Muscle of arm (tissue), 14 donors: ENCODE measurements around the gene MCF2. TPM values are rescaled to one million over a fixed set of nuclear protein-coding genes. Genes with fewer than 3 reads are reported as not detected.
"Not testable (repeated sequence)": the region's sequence is repeated elsewhere in the genome, so short reads cannot be mapped to it uniquely, and the experiment has no call there.

ENCODE experiments used
- DNase-seq: peaks from one replicate; pipeline ENCODE4 v3.0.0-alpha.2; 2013
- long read RNA-seq, 11 donors: transcript quantifications; one replicate each; lab custom pipeline, GENCODE V29; 2026
- polyA plus RNA-seq, 12 donors: library from polyadenylated mRNA; unstranded; fragments of 120-200 nt; gene quantifications; one replicate each; pipeline ENCODE4 v1.2.1, GENCODE V29; 2013; ENCODE audit not compliant: insufficient read length in 12 of 12

MCF2 gene
- polyA plus RNA-seq: under 1 TPM in 10 of 12 donors, not detected in 2; 0.14 to 0.43 (median 0.29) TPM
- long read RNA-seq, donor 1: 0 reads
- long read RNA-seq, donor 2: 0 reads
- long read RNA-seq, donor 3: 0 reads
- long read RNA-seq, donor 4: 0 reads
- long read RNA-seq, donor 5: 0 reads
- long read RNA-seq, donor 6: 0 reads
- long read RNA-seq, donor 7: 0 reads
- long read RNA-seq, donor 8: 0 reads
- long read RNA-seq, donor 9: 0 reads
- long read RNA-seq, donor 10: 0 reads
- long read RNA-seq, donor 11: 0 reads

- DNase-seq: no peak
Observed at GRCh38 chrX:139708067-139708466, at the start of gene MCF2. MCF2 (minus strand) TSS chrX:139708167; CDS start chrX:139651744, 56,423 bp downstream.

GRCh38 chrX:139751053-139751452 is 43.1 kb upstream of the MCF2 start:
- no peak for DNase-seq

GRCh38 chrX:139750390-139750789 is 42.4 kb upstream of the MCF2 start:
- DNase-seq: no peak

- no peak for DNase-seq
Observed at GRCh38 chrX:139739138-139739537, 31.2 kb upstream of the MCF2 start.

- no peak for DNase-seq
Observed at GRCh38 chrX:139738581-139738980, 30.6 kb upstream of the MCF2 start.

- no peak for DNase-seq
Observed at GRCh38 chrX:139736151-139736550, 28.2 kb upstream of the MCF2 start.

GRCh38 chrX:139734996-139735395 is 27.0 kb upstream of the MCF2 start:
- DNase-seq: no peak

GRCh38 chrX:139725720-139726119 is 17.8 kb upstream of the MCF2 start:
- no peak for DNase-seq

GRCh38 chrX:139724626-139725025 is 16.7 kb upstream of the MCF2 start:
- DNase-seq: no peak

GRCh38 chrX:139720979-139721378 is 13.0 kb upstream of the MCF2 start:
- DNase-seq: no peak

- DNase-seq: no peak
Observed at GRCh38 chrX:139720136-139720535, 12.2 kb upstream of the MCF2 start.

GRCh38 chrX:139702658-139703057 is 5.3 kb downstream of the MCF2 start:
- no peak for DNase-seq

GRCh38 chrX:139692908-139693307 is 15.1 kb downstream of the MCF2 start:
- DNase-seq: no peak

- no peak for DNase-seq
Observed at GRCh38 chrX:139692506-139692849, 15.5 kb downstream of the MCF2 start.

GRCh38 chrX:139691843-139692505 is 16.0 kb downstream of the MCF2 start:
- no peak for DNase-seq

GRCh38 chrX:139691493-139691842 is 16.5 kb downstream of the MCF2 start:
- DNase-seq: peak; percentile 15

- DNase-seq: not testable (repeated sequence)
Observed at GRCh38 chrX:139685175-139685574, 22.8 kb downstream of the MCF2 start.

- no peak for DNase-seq
Observed at GRCh38 chrX:139680356-139680755, 27.6 kb downstream of the MCF2 start.

- no peak for DNase-seq
Observed at GRCh38 chrX:139647597-139647996, 60.4 kb downstream of the MCF2 start.

- DNase-seq: peak; percentile 5
Observed at GRCh38 chrX:139642241-139642927, 65.6 kb downstream of the MCF2 start.

- DNase-seq: no peak
Observed at GRCh38 chrX:139640259-139640658, 67.7 kb downstream of the MCF2 start.

GRCh38 chrX:139639253-139639652 is 68.7 kb downstream of the MCF2 start:
- no peak for DNase-seq

GRCh38 chrX:139600105-139600504 is 107.9 kb downstream of the MCF2 start:
- DNase-seq: no peak
